ENCODE results near the gene VNN1.
"Not testable (repeated sequence)": the region's sequence is repeated elsewhere in the genome, so short reads cannot be mapped to it uniquely, and the experiment has no call there.

Gene VNN1

DNA sequence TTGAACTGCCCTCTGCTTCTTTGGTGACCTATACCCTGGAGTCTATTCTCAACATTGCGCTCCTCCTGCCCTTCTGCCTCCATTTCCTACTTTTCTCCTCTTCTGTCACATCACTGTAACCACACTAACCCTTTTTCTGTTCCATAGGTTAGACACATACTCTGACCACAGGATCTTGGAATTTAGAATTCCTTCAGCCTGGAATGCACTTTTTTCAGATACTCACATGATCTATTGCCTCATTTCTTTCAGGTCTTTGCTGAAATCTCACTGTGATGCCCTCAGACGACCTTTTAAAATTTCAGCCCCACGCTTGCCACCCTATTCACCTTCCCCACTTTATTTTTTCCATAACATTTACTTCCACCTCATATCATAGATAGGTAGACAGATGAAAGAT lies 5.1 kb downstream of the VNN1 start:
- DNase-seq: no peak
- Mint-ChIP-seq H3K36me3 (ENCODE audit: low read depth) (no peaks in the 10 kb centered on the region), H3K27me3 (ENCODE audit: low read depth, poor library complexity) (peaks cover 4% of the 10 kb centered on the region), H3K4me3 (no peak overlapping the region), H3K9me3 (peaks cover 18% of the 10 kb centered on the region), H3K27ac (no peak overlapping the region), H3K4me1 (no peaks in the 10 kb centered on the region)
- TF ChIP-seq, protein P1, sequence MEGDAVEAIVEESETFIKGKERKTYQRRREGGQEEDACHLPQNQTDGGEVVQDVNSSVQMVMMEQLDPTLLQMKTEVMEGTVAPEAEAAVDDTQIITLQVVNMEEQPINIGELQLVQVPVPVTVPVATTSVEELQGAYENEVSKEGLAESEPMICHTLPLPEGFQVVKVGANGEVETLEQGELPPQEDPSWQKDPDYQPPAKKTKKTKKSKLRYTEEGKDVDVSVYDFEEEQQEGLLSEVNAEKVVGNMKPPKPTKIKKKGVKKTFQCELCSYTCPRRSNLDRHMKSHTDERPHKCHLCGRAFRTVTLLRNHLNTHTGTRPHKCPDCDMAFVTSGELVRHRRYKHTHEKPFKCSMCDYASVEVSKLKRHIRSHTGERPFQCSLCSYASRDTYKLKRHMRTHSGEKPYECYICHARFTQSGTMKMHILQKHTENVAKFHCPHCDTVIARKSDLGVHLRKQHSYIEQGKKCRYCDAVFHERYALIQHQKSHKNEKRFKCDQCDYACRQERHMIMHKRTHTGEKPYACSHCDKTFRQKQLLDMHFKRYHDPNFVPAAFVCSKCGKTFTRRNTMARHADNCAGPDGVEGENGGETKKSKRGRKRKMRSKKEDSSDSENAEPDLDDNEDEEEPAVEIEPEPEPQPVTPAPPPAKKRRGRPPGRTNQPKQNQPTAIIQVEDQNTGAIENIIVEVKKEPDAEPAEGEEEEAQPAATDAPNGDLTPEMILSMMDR (IDR thresholded peaks at IDR 0.05): no peak

DNA sequence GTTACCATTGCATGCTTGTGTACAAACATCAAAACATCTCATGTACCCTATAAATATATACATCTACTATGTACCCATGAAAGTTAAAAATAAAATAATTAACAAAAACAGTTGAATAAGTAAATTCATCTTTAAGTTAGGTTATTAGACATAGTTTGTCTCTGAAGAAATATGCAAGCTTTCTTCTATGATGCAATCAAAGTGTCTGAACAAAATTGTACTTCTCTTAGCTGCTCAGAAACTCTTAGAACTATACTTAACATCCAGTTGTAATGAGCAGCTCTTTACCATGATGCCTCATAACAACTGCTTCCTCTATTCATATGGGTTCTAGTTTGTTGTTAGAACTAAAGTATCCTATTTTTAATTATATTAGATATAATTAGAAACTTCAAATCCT lies 5.9 kb downstream of the VNN1 start:
- Mint-ChIP-seq H3K27ac (no peak overlapping the region), H3K9me3 (peaks cover 22% of the 10 kb centered on the region), H3K36me3 (ENCODE audit: low read depth) (no peaks in the 10 kb centered on the region), H3K27me3 (ENCODE audit: low read depth, poor library complexity) (peaks cover 4% of the 10 kb centered on the region), H3K4me1 (no peaks in the 10 kb centered on the region), H3K4me3 (no peak overlapping the region)
- TF ChIP-seq, protein P1 (IDR thresholded peaks at IDR 0.05): no peak
- no peak for DNase-seq

DNA sequence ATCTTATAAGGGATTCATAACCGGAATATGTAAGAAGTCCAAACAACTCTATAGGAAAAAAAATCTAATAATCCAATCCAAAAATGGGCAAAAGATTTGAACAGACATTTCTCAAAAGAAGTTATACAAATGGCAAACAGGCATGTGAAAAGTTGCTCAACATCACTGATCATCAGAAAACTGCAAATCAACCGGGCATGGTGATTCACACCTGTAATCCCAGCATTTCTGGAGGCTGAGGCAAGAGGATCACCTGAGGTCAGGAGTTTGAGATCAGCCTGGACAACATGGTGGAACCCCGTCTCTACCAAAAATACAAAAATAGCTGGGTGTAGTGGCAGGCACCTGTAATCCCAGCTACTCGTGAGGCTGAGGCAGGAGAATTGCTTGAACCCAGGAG lies 7.1 kb downstream of the VNN1 start:
- H3K9me3 Mint-ChIP-seq: peaks cover 22% of the 10 kb centered on the region
- H3K27ac Mint-ChIP-seq; DNase-seq; H3K27me3 Mint-ChIP-seq (ENCODE audit: low read depth, poor library complexity); H3K36me3 Mint-ChIP-seq (ENCODE audit: low read depth); H3K4me3 Mint-ChIP-seq; H3K4me1 Mint-ChIP-seq: not testable (repeated sequence)

DNA sequence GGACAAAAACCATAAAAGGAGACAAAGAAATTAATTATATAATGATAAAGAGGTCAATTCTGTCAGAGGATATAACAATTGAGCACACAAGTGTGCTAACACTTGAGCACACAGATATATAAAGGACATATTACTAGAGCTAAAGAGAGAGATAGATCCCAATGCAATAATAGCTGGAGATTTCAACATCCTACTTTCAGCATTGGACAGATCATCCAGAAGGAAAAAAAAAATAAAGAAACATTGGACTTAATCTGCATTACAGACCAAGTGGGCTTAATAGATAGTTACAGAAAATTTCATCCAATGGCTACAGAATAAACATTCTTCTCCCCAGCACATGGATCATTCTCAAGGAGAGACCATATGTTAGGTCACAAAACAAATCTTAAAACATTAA lies 9.9 kb downstream of the VNN1 start:
- H3K27me3 Mint-ChIP-seq (ENCODE audit: low read depth, poor library complexity): peaks cover 9% of the 10 kb centered on the region
- H3K9me3 Mint-ChIP-seq: peaks cover 22% of the 10 kb centered on the region
- no peak for DNase-seq
- no peak overlapping the region for H3K27ac Mint-ChIP-seq
- TF ChIP-seq, protein P1 (IDR thresholded peaks at IDR 0.05): no peak
- H3K4me1 Mint-ChIP-seq: no peaks in the 10 kb centered on the region
- H3K4me3 Mint-ChIP-seq: no peak overlapping the region
- H3K36me3 Mint-ChIP-seq (ENCODE audit: low read depth): no peaks in the 10 kb centered on the region

DNA sequence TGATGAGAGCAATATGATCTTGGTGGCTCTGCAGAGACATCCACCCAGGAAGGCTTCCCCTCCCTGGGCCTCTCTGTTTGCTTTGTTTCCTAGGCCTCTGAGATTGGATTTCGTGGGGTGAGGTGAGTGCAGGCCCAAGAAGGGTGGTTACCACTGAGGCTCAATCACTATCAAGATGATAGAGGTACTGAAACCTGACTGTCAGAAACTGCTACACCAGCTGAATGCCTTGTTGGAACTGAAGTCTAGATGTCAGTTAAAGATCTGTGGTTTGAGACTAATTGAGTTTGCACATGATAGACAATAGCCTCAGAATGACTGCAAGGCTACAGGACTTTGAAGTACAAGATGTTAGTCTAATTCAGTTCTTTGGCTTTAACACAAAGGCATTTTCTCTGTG lies 15.2 kb downstream of the VNN1 start:
- Mint-ChIP-seq H3K27ac (no peak overlapping the region), H3K4me3 (no peak overlapping the region), H3K4me1 (no peaks in the 10 kb centered on the region), H3K27me3 (ENCODE audit: low read depth, poor library complexity) (peaks cover 4% of the 10 kb centered on the region), H3K9me3 (peaks cover 22% of the 10 kb centered on the region), H3K36me3 (ENCODE audit: low read depth) (peaks cover 10% of the 10 kb centered on the region)
- DNase-seq: no peak
- TF ChIP-seq, protein P1 (IDR thresholded peaks at IDR 0.05): no peak

DNA sequence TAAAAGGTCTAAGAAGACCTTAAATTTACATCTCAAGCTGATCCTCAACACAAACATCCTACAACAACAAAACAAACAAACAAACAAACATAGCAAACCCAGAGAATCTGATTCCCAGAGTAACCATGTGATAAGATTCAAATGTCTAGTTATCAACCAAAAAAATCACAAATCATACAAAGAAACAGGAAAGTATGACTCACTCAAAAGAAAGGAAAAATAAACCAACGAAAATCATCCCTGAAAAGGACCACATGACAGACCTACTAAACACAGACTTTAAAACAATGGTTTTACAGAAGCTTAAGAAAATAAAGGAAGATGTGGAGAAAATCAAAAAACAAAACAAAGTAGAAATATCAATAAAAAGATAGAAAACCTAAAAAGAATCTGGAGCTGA lies 18.1 kb downstream of the VNN1 start:
- TF ChIP-seq, protein P1 (IDR thresholded peaks at IDR 0.05): no peak
- no peak overlapping the region for H3K4me3 Mint-ChIP-seq
- H3K27ac Mint-ChIP-seq: no peak overlapping the region
- no peaks in the 10 kb centered on the region for H3K4me1 Mint-ChIP-seq
- H3K9me3 Mint-ChIP-seq: peaks cover 19% of the 10 kb centered on the region
- peaks cover 3% of the 10 kb centered on the region for H3K27me3 Mint-ChIP-seq (ENCODE audit: low read depth, poor library complexity)
- peaks cover 10% of the 10 kb centered on the region for H3K36me3 Mint-ChIP-seq (ENCODE audit: low read depth)
- no peak for DNase-seq

All from nephron progenitor cell (in vitro differentiated cells).